HepG2 (cell line): ENCODE measurements around the gene ATOSB. TPM values are rescaled to one million over a fixed set of nuclear protein-coding genes. Genes with fewer than 3 reads are reported as not detected.

Source experiments
- AHDC1 ChIP-seq: sonication (generic); formaldehyde crosslinking; IDR thresholded peaks from 2 replicates; pipeline ENCODE4 v1.5.1; 2020; ENCODE audit warnings: mild to moderate bottlenecking, missing genetic modification reagents, borderline replicate concordance
- ATF1 ChIP-seq: IDR thresholded peaks from 2 replicates; pipeline ENCODE4 v1.6.1; 2016; ENCODE audit warnings: mild to moderate bottlenecking, control low read depth
- BRCA1 ChIP-seq: sonication (generic); formaldehyde crosslinking; IDR thresholded peaks from 2 replicates; pipeline ENCODE4 v1.4.0; 2020; ENCODE audit warnings: missing genetic modification reagents
- CEBPB ChIP-seq: IDR thresholded peaks from 2 replicates; pipeline ENCODE4 v1.6.1; 2011; ENCODE audit warnings: low read depth, low read length, improper control_type of control experiment, borderline replicate concordance
- EP300 ChIP-seq, 3 experiments: sonication (generic) in 1 of 3; formaldehyde crosslinking in 1 of 3; IDR thresholded peaks; 2 replicates each; pipeline versions ENCODE4 v1.5.1 to v1.6.1; 2011 to 2020; ENCODE audit warnings: low read depth in 2 of 3, low read length in 2 of 3, borderline replicate concordance in 1 of 3, improper control_type of control experiment in 1 of 3, mild to moderate bottlenecking in 1 of 3, missing genetic modification reagents in 1 of 3, moderate library complexity in 1 of 3
- KLF6 ChIP-seq: IDR thresholded peaks from 2 replicates; pipeline ENCODE4 v1.8.0; 2016; ENCODE audit warnings: missing biosample characterization, missing genetic modification reagents
- PHF8 ChIP-seq: sonication (generic); formaldehyde crosslinking; IDR thresholded peaks from 2 replicates; pipeline ENCODE4 v1.5.0; 2020; ENCODE audit warnings: missing genetic modification reagents
- SP140L ChIP-seq: sonication (generic); formaldehyde crosslinking; IDR thresholded peaks from 2 replicates; pipeline ENCODE4 v1.4.0; 2020; ENCODE audit warnings: missing genetic modification reagents, borderline replicate concordance
- SP4 ChIP-seq: sonication (generic); formaldehyde crosslinking; IDR thresholded peaks from 2 replicates; pipeline ENCODE4 v1.8.1; 2023; ENCODE audit warnings: mild to moderate bottlenecking, missing genetic modification reagents
- STAT6 ChIP-seq: sonication (generic); formaldehyde crosslinking; IDR thresholded peaks from 2 replicates; pipeline ENCODE4 v1.4.0; 2020; ENCODE audit warnings: missing genetic modification reagents, mild to moderate bottlenecking, borderline replicate concordance
- TBL1XR1 ChIP-seq: fragments of 150-350 bp; IDR thresholded peaks from 2 replicates; pipeline ENCODE4 v1.6.1; 2014; ENCODE audit warnings: borderline replicate concordance, low read length; ENCODE audit not compliant: partially characterized antibody
- TBX2 ChIP-seq: sonication (generic); formaldehyde crosslinking; IDR thresholded peaks from 2 replicates; pipeline ENCODE4 v1.5.0; 2020; ENCODE audit warnings: missing genetic modification reagents, mild to moderate bottlenecking, borderline replicate concordance
- THAP11 ChIP-seq: IDR thresholded peaks from 2 replicates; pipeline ENCODE4 v1.6.1; 2016; ENCODE audit warnings: missing biosample characterization, missing genetic modification reagents
- ZBTB42 ChIP-seq: sonication (generic); formaldehyde crosslinking; IDR thresholded peaks from 2 replicates; pipeline ENCODE4 v1.5.0; 2020; ENCODE audit warnings: mild to moderate bottlenecking, missing genetic modification reagents
- ZFY ChIP-seq: sonication (generic); formaldehyde crosslinking; IDR thresholded peaks from 2 replicates; pipeline ENCODE4 v1.4.0; 2020; ENCODE audit warnings: missing genetic modification reagents
- ZNF552 ChIP-seq: sonication (generic); formaldehyde crosslinking; IDR thresholded peaks from 2 replicates; pipeline ENCODE4 v1.9.0; 2022; ENCODE audit warnings: missing genetic modification reagents, mild to moderate bottlenecking, borderline replicate concordance
- ZNF770 ChIP-seq: sonication (generic); formaldehyde crosslinking; IDR thresholded peaks from 2 replicates; pipeline ENCODE4 v1.5.0; 2020; ENCODE audit warnings: mild to moderate bottlenecking, missing genetic modification reagents
- ZNF775 ChIP-seq: sonication (generic); formaldehyde crosslinking; IDR thresholded peaks from 2 replicates; pipeline ENCODE4 v1.4.0; 2020; ENCODE audit warnings: missing genetic modification reagents, mild to moderate bottlenecking, moderate library complexity, borderline replicate concordance
- polyA plus RNA-seq, 8 experiments: library from polyadenylated mRNA; depleted of rRNA in 3 of 8; stranded (reverse) in 7 of 8; unstranded in 1 of 8; fragments of >200 nt; fragmentation: Illumina TruSeq in 4 of 8; extraction: Trizol in 4 of 8; gene quantifications; 2 replicates each; pipeline versions ENCODE4 v1.2.1 to v1.2.3, GENCODE V29; 2011 to 2016; ENCODE audit warnings: low read depth in 4 of 8, missing spikeins in 1 of 8, mixed read lengths in 1 of 8; ENCODE audit not compliant: insufficient read depth in 1 of 8
- total RNA-seq, 5 experiments: library from RNA; depleted of rRNA; stranded (reverse); fragments of >200 nt; fragmentation: Illumina TruSeq; extraction: Trizol; gene quantifications; 2 replicates each; pipeline ENCODE4 v1.2.3, GENCODE V29; 2016; ENCODE audit warnings: low read depth in 1 of 5

The ATOSB gene
- total and polyA plus RNA-seq, 2 of the 13 experiments (the other 11 are each of a cell fraction or from before 2014, with no cell fraction given): 1.9 to 6.4 TPM

GRCh38 chr9:35102769-35103659, 12.6 kb downstream of the ATOSB start, which contains the start of gene STOML2 (continued):
- TF ChIP-seq AHDC1 (no peak), EP300 (IDR thresholded peaks at IDR 0.05; ENCODE audit: low read depth in 2 of 2, low read length in 2 of 2) (peak in 1 of 2 experiments; percentile 49; a peak in 1 of 4 replicates), EP300 (CRISPR knock-in tag; IDR thresholded peaks at IDR 0.05; ENCODE audit: borderline replicate concordance) (0 out of 2 replicates have a peak, but pooled peaks have one; percentile 12), CEBPB (no peak), SP140L (CRISPR knock-in tag) (no peak), TBX2 (peak; percentile 85), ZNF770 (CRISPR knock-in tag) (no peak; the same call in 1 of the 2 replicates), SP4 (peak; percentile 83), ZNF552 (no peak), STAT6 (CRISPR knock-in tag) (peak; percentile 89; the same call in 1 of the 2 replicates), ZFY (CRISPR knock-in tag) (peak; percentile 90; the same call in 1 of the 2 replicates), ATF1 (peak; percentile 58; the same call in 1 of the 2 replicates), THAP11 (CRISPR knock-in tag) (peak; percentile 96), PHF8 (CRISPR knock-in tag) (peak; percentile 95), BRCA1 (CRISPR knock-in tag) (no peak), ZNF775 (no peak), KLF6 (CRISPR knock-in tag) (0 out of 2 replicates have a peak, but pooled peaks have one; percentile 38), ZBTB42 (no peak), TBL1XR1 (peak; percentile 80)
